ENCODE data around the gene FXYD6.

The FXYD6 gene

GRCh38 chr11:117914398-117914761, 37.9 kb upstream of the FXYD6 start:
- TF ChIP-seq, protein P1, sequence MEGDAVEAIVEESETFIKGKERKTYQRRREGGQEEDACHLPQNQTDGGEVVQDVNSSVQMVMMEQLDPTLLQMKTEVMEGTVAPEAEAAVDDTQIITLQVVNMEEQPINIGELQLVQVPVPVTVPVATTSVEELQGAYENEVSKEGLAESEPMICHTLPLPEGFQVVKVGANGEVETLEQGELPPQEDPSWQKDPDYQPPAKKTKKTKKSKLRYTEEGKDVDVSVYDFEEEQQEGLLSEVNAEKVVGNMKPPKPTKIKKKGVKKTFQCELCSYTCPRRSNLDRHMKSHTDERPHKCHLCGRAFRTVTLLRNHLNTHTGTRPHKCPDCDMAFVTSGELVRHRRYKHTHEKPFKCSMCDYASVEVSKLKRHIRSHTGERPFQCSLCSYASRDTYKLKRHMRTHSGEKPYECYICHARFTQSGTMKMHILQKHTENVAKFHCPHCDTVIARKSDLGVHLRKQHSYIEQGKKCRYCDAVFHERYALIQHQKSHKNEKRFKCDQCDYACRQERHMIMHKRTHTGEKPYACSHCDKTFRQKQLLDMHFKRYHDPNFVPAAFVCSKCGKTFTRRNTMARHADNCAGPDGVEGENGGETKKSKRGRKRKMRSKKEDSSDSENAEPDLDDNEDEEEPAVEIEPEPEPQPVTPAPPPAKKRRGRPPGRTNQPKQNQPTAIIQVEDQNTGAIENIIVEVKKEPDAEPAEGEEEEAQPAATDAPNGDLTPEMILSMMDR (IDR thresholded peaks at IDR 0.05): no peak

DNA sequence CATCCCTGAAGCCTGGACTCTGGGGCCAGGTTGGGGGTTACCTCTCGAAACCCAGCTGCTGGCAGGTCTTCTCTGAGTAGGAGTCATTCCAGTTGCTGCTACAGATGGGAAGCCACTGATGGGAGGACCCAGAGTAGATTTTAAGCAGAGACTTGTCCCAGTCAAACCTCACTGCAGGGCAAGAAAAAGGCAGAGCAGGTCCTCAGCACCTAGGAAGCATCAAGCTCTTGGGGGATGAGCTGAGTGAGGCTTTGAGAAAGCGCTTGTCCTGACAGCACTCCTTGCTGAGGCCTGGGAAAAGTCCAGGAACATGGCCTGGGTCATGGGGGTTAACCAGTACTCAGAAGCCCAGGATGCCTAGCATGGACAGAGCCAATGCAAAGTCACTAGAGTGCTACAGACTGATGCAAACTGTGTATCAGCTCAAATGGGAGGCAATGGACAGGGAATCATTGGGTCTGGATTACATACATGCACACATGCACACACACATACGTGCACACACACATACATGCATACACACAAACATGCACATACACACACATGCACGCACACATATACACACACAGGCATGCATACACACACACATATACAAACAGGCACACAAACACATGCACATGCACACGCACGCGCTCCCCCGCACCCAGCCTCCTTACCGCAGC, 37.4 kb upstream of the FXYD6 start:
- TF ChIP-seq, protein P1 (IDR thresholded peaks at IDR 0.05): no peak

GRCh38 chr11:117912497-117912896, 36.0 kb upstream of the FXYD6 start:
- TF ChIP-seq, protein P1 (IDR thresholded peaks at IDR 0.05): no peak

- TF ChIP-seq, protein P1 (IDR thresholded peaks at IDR 0.05): no peak
These were observed 35.2 kb upstream of the FXYD6 start for GRCh38 chr11:117911694-117912093.

GRCh38 chr11:117910941-117911655, 34.6 kb upstream of the FXYD6 start:
- TF ChIP-seq, protein P1 (IDR thresholded peaks at IDR 0.05): no peak

DNA sequence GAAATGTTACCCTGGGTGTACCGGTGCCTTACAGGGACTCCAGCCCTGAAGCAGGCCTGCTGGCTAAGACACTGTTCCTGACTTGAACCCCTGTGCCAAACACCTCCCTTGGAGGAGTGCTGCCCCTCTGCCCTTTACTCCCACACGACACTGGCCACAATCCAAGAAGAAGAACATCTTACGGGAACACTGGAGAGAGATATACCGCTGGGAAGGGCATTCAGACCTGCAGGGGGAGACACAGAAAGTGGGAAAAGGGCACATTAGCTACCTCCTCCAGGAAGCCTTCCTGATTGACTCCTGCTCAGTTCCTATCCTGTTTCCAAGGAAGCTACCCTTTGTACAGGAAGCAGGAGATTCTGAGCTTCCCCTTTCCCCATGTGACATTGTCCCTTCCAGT, 34.1 kb upstream of the FXYD6 start:
- TF ChIP-seq, protein P1 (IDR thresholded peaks at IDR 0.05): no peak

DNA sequence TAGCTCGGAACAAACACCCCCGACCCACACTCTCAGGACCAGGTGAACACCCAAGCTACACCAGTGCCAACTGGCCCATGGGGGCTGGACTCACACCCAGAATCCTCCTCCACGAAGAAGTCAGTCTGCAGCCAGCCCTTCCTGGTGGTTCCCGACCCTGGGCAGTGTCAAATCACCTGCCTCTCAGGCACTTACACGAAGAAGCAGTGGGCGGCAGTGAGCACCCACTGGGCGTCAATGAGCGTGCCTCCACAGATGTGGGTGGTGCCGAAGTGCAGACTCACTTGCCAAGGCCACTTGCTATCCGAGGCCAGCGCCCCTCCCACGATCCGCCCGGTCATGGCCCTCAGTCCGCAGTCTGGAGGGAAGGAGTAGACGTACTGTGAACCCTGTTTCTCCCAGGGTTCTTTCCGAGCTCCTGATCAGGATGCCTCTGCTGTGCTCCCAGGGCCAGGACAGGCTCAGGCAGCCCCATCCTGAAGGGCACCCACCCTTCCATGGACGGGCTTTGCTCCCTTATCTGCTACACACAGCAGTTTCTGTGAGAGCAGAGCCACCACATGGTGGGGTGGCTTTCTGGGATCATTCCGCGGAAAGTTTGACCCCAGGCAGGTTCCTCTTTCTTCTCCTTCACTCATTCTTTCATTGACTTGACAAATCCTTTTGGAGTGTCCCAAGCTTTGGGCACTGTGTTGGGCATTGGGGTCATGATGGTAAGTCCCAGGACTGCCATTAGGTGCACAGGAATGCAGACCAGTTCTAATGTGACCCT, 33.3 kb upstream of the FXYD6 start:
- TF ChIP-seq, protein P1 (IDR thresholded peaks at IDR 0.05): no peak

Measured in LNCAP (cell line).